Measurements from ENCODE around the gene TIRAP. TPM values are rescaled to one million over a fixed set of nuclear protein-coding genes. Genes with fewer than 3 reads are reported as not detected.
A peak's percentile ranks its signal among the peaks of the same experiment; 100 is the strongest.
"Not testable (repeated sequence)": the region's sequence is repeated elsewhere in the genome, so short reads cannot be mapped to it uniquely, and the experiment has no call there.

The TIRAP gene
- total RNA-seq, 5 donors from 2014 or later (not counting 1 experiment from before 2014, with no cell fraction given), result 11.3 to 23.4 (median 21.9) TPM

DNA sequence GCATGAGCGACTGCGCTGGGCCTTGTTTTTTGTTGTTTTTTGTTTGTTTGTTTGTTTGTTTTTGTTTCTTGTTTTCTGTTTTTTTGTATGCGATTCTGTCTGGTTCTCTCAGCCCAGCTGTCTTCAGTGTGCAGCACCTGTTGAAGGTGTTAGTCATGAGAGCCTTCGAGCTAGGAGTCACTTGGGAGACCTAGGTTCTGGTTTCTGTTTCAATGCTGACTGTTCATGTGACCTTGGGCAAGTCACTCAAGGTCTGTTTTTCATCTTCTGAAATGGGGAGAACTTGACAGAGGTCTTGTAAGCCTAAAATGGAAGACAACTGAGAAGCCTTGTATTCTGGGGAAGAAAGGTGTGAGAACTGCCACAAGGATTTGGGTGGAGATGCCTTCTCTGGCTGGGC is 22.8 kb downstream of the TIRAP start:
- peak in 1 of 35 experiments; percentile 32 for DNase-seq
- ATAC-seq (replicated peaks in 1 of 4), result no peak
- Histone ChIP-seq H3K9me3 (no peaks in the 10 kb centered on the region), H3K4me1 (ENCODE audit: control insufficient read depth in 1 of 2, extremely low read depth in 1 of 2, insufficient read depth in 2 of 2, low read length in 2 of 2) (peaks cover 12 to 44% of the 10 kb centered on the region in 2 experiments), H3K4me3 (ENCODE audit: control insufficient read depth in 1 of 2, extremely low read depth in 1 of 2, low read length in 1 of 2) (no peak overlapping the region), H3K36me3 (ENCODE audit: control insufficient read depth in 2 of 2, extremely low read depth in 1 of 2, insufficient read depth in 1 of 2, low read length in 1 of 2) (peaks cover 0 to 27% of the 10 kb centered on the region in 2 donors), H3K27me3 (replicated peaks in 1 of 2; ENCODE audit: control insufficient read depth in 2 of 2, extremely low read depth in 1 of 2, insufficient read depth in 2 of 2, low read length in 1 of 2) (no peaks in the 10 kb centered on the region), H3K27ac (ENCODE audit: low read length) (no peak overlapping the region)
- 49% methylated on average over 2 of the region's 4 CpGs for WGBS (ENCODE audit: insufficient coverage)
- Mint-ChIP-seq H3K27ac (peak overlapping the region; percentile 29 to 85), H3K4me1 (peaks cover 34 to 45% (median 36%) of the 10 kb centered on the region in 3 donors), H3K36me3 (peaks cover 28% of the 10 kb centered on the region), H3K4me3 (peak overlapping the region; percentile 63 to 98 (median 66)), H3K27me3 (no peaks in the 10 kb centered on the region), H3K9me3 (no peaks in the 10 kb centered on the region)
- ChIA-PET POLR2A (interaction anchor here in 1 of 2 donors (0.7 kb wide), 1 partner anchor 20 kb away, joined by 3 read pairs; no protein-coding TSS in a partner anchor), CTCF (interaction anchor here in 1 of 2 donors (0.6 to 3.2 kb wide), 2 partner anchors 13 to 177 kb away, joined by 3 to 13 read pairs; no protein-coding TSS in a partner anchor)

DNA sequence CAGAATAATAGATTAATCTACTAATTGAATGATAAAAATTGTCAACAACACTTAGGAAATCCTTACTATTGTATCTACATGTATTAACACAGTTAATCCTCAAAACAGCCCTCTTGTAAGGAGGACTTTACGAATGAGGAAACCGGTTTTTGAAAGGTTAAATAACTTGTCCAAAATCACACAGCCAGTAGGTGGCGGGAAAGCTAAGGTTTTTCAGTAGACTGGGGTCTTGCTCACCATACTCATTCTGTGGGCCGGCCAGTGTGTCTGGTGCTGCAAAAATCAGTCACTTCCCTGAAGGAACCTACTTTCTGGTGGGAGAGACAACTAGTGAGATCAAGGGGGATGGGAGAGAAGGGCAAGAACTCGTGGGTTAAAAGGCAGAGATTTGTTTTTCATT is 24.8 kb downstream of the TIRAP start:
- Mint-ChIP-seq H3K27ac (peak overlapping the region; percentile 36 to 77), H3K4me3 (no peak overlapping the region)
- no peak overlapping the region for H3K27ac ChIP-seq (ENCODE audit: low read length)

DNA sequence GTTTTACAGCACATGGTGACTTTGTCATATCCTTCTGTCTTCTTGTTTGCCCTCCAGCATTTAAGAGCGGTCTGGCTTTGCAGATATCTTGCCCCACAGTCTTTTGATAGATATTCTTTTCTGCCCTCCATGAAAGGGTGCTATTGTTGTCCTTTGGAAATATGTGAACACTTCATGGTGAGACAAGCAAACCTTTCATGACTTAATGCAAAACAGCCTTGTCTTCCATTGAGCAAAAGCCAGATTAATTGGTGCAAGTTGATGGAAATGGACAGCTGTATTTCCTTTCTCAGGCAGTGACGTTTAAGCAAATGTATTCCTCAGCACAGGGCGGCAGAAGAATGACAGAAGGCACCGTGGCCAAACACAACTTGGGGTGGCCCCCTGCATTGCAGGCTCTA is 25.4 kb downstream of the TIRAP start:
- Mint-ChIP-seq H3K27ac (no peak overlapping the region), H3K27me3 (no peaks in the 10 kb centered on the region), H3K36me3 (peaks cover 35% of the 10 kb centered on the region), H3K4me3 (no peak overlapping the region), H3K4me1 (peaks cover 38 to 48% (median 42%) of the 10 kb centered on the region in 3 donors), H3K9me3 (no peaks in the 10 kb centered on the region)
- Histone ChIP-seq H3K27ac (ENCODE audit: low read length) (no peak overlapping the region), H3K4me1 (ENCODE audit: control insufficient read depth in 1 of 2, extremely low read depth in 1 of 2, insufficient read depth in 2 of 2, low read length in 2 of 2) (peaks cover 10 to 40% of the 10 kb centered on the region in 2 experiments), H3K9me3 (no peaks in the 10 kb centered on the region), H3K27me3 (replicated peaks in 1 of 2; ENCODE audit: control insufficient read depth in 2 of 2, extremely low read depth in 1 of 2, insufficient read depth in 2 of 2, low read length in 1 of 2) (no peaks in the 10 kb centered on the region), H3K4me3 (ENCODE audit: control insufficient read depth in 1 of 2, extremely low read depth in 1 of 2, low read length in 1 of 2) (no peak overlapping the region), H3K36me3 (ENCODE audit: control insufficient read depth in 2 of 2, extremely low read depth in 1 of 2, insufficient read depth in 1 of 2, low read length in 1 of 2) (peaks cover 0 to 35% of the 10 kb centered on the region in 2 donors)
- ChIA-PET POLR2A (interaction anchor here (0.5 to 0.6 kb wide), 2 partner anchors 51 to 269 kb away, joined by 6 read pairs; no protein-coding TSS in a partner anchor), CTCF (no interaction called here)
- DNase-seq (no peak), ATAC-seq (replicated peaks in 1 of 4) (no peak)
- WGBS (ENCODE audit: insufficient coverage), result 80% methylated on average over 1 of the region's 4 CpGs

More for the DNA sequence above, 24.8 kb downstream of the TIRAP start:
- peaks cover 12 to 45% of the 10 kb centered on the region in 2 experiments for H3K4me1 ChIP-seq (ENCODE audit: control insufficient read depth in 1 of 2, extremely low read depth in 1 of 2, insufficient read depth in 2 of 2, low read length in 2 of 2)
- peaks cover 0 to 35% of the 10 kb centered on the region in 2 donors for H3K36me3 ChIP-seq (ENCODE audit: control insufficient read depth in 2 of 2, extremely low read depth in 1 of 2, insufficient read depth in 1 of 2, low read length in 1 of 2)
- H3K4me1 Mint-ChIP-seq, result peaks cover 39 to 52% (median 42%) of the 10 kb centered on the region in 3 donors
- ChIA-PET POLR2A (interaction anchor here (0.5 to 0.6 kb wide), 2 partner anchors 52 to 270 kb away, joined by 6 read pairs; no protein-coding TSS in a partner anchor), CTCF (no interaction called here)
- peaks cover 34% of the 10 kb centered on the region for H3K36me3 Mint-ChIP-seq
- peak in 1 of 35 experiments; percentile 12 for DNase-seq
- H3K9me3 ChIP-seq, result no peaks in the 10 kb centered on the region
- WGBS (ENCODE audit: insufficient coverage), result 75% methylated on average over 2 of the region's 5 CpGs
- H3K9me3 Mint-ChIP-seq, result no peaks in the 10 kb centered on the region
- no peak for ATAC-seq (replicated peaks in 1 of 4)
- no peaks in the 10 kb centered on the region for H3K27me3 ChIP-seq (replicated peaks in 1 of 2; ENCODE audit: control insufficient read depth in 2 of 2, extremely low read depth in 1 of 2, insufficient read depth in 2 of 2, low read length in 1 of 2)
- H3K27me3 Mint-ChIP-seq, result no peaks in the 10 kb centered on the region
- no peak overlapping the region for H3K4me3 ChIP-seq (ENCODE audit: control insufficient read depth in 1 of 2, extremely low read depth in 1 of 2, low read length in 1 of 2)

DNA sequence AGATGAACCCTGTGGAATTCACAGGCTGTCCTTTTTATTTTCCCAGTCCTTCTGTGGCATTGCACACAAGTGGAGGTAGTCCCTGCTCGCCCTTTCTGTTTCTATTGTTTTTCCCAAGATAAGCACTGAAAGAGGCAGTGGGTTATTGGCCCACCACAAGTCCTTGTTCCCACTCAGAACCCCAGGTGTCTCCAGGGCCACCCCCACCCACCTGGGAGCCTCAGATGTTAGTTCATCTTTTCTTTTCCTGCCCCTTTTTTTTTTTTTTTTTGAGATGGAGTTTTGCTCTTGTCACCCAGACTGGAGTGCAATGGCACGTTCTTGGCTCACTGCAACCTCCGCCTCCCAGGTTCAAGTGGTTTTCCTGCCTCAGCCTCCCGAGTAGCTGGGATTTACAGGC is 25.9 kb downstream of the TIRAP start:
- H3K27ac Mint-ChIP-seq; H3K27me3 ChIP-seq (replicated peaks in 1 of 2; ENCODE audit: control insufficient read depth in 2 of 2, extremely low read depth in 1 of 2, insufficient read depth in 2 of 2, low read length in 1 of 2); ATAC-seq (replicated peaks in 1 of 4); H3K9me3 ChIP-seq; H3K9me3 Mint-ChIP-seq; H3K4me3 ChIP-seq (ENCODE audit: control insufficient read depth in 1 of 2, extremely low read depth in 1 of 2, low read length in 1 of 2); H3K27me3 Mint-ChIP-seq; H3K4me3 Mint-ChIP-seq; DNase-seq; H3K27ac ChIP-seq (ENCODE audit: low read length); POLR2A ChIA-PET: not testable (repeated sequence)
- 95% methylated on average over 2 of the region's 4 CpGs for WGBS (ENCODE audit: insufficient coverage)
- H3K4me1 ChIP-seq (ENCODE audit: control insufficient read depth in 1 of 2, extremely low read depth in 1 of 2, insufficient read depth in 2 of 2, low read length in 2 of 2), result peaks cover 7 to 36% of the 10 kb centered on the region in 2 experiments
- H3K36me3 ChIP-seq (ENCODE audit: control insufficient read depth in 2 of 2, extremely low read depth in 1 of 2, insufficient read depth in 1 of 2, low read length in 1 of 2), result peaks cover 0 to 35% of the 10 kb centered on the region in 2 donors
- H3K36me3 Mint-ChIP-seq, result peaks cover 38% of the 10 kb centered on the region
- H3K4me1 Mint-ChIP-seq, result peaks cover 34 to 44% (median 42%) of the 10 kb centered on the region in 3 donors
- CTCF ChIA-PET, result interaction anchor here in 1 of 2 donors (1.7 kb wide), 1 partner anchor 9 kb away, joined by 3 read pairs; no protein-coding TSS in a partner anchor

DNA sequence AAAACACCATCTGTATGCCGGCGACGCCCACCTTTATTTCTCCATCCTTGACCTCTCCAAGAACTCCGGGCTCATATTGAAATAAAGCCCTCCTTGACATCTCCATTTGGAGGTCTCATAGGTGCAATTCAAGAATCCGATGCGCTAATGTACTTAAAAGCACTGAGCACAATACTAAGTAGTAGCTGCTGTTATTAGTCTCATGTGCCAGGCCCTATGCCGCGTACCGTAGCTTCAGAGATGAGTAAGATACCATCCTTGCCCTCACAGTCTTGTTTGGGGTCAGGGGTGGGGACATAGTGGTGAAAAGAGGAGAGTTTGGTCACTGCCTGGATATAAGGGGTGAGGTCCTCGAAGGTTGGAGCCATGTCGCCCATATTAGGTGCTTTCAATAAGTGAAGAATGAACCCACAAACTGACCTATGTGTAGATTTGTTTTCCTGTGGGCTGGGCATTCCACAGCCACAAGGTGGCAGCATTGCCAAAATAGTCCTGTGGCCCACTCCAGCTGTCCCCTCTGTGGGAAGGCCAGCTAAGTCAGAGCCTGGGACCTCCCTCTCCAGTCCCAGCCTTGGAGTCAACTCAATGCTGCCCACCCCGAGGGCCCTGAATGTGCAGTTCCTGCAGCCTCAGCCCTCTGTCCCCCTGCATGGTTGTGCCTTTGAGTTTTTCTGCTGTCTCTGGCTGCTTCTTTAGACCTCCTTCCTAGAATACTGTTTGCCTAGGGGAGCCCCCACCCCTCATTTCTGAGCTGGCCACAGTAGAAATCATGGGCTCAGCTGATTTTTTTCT is 27.5 kb downstream of the TIRAP start:
- CTCF ChIA-PET, result interaction anchor here (0.6 to 3.0 kb wide), 8 partner anchors 7 to 170 kb away, joined by 3 to 13 read pairs (median 4); no protein-coding TSS in a partner anchor
- H3K4me3 Mint-ChIP-seq, result no peak overlapping the region
- peaks cover 26 to 39% (median 28%) of the 10 kb centered on the region in 3 donors for H3K4me1 Mint-ChIP-seq
- H3K27me3 Mint-ChIP-seq, result no peaks in the 10 kb centered on the region
- Histone ChIP-seq H3K4me1 (ENCODE audit: control insufficient read depth in 1 of 2, extremely low read depth in 1 of 2, insufficient read depth in 2 of 2, low read length in 2 of 2) (peaks cover 0 to 24% of the 10 kb centered on the region in 2 experiments), H3K27me3 (replicated peaks in 1 of 2; ENCODE audit: control insufficient read depth in 2 of 2, extremely low read depth in 1 of 2, insufficient read depth in 2 of 2, low read length in 1 of 2) (no peaks in the 10 kb centered on the region), H3K9me3 (no peaks in the 10 kb centered on the region), H3K36me3 (ENCODE audit: control insufficient read depth in 2 of 2, extremely low read depth in 1 of 2, insufficient read depth in 1 of 2, low read length in 1 of 2) (peaks cover 0 to 44% of the 10 kb centered on the region in 2 donors), H3K27ac (ENCODE audit: low read length) (no peak overlapping the region), H3K4me3 (ENCODE audit: control insufficient read depth in 1 of 2, extremely low read depth in 1 of 2, low read length in 1 of 2) (no peak overlapping the region)
- peak; percentile 71 to 79 (median 77) for ATAC-seq (replicated peaks in 1 of 4)
- peaks cover 47% of the 10 kb centered on the region for H3K36me3 Mint-ChIP-seq
- H3K27ac Mint-ChIP-seq, result peak overlapping the region; percentile 16 to 61
- no peaks in the 10 kb centered on the region for H3K9me3 Mint-ChIP-seq
- POLR2A ChIA-PET, result interaction anchor here in 1 of 2 donors (0.6 kb wide), 1 partner anchor 27 kb away, joined by 3 read pairs; no protein-coding TSS in a partner anchor
- 87% methylated on average over 10 of the region's 12 CpGs for WGBS (ENCODE audit: insufficient coverage)
- peak in 27 of 35 experiments; percentile 19 to 71 (median 38) for DNase-seq

DNA sequence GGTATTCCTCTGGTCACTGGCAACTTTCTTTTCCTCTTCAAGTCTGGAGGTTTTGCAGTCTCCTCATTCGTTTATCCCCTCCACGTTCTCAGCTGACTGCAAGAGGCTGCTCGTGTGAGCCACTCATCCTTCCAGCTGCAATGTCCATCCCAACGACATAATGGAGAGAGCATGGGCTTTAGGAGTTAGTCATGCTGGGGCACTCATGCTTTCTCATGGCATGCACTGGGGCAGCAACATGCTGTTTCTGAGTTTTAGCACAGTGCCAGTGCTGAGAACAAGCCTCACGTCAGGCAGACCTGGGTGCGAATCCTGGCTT is 28.1 kb downstream of the TIRAP start:
- H3K36me3 ChIP-seq (ENCODE audit: control insufficient read depth in 2 of 2, extremely low read depth in 1 of 2, insufficient read depth in 1 of 2, low read length in 1 of 2), result peaks cover 0 to 44% of the 10 kb centered on the region in 2 donors
- POLR2A ChIA-PET, result interaction anchor here in 1 of 2 donors (0.6 kb wide), 1 partner anchor 28 kb away, joined by 3 read pairs; no protein-coding TSS in a partner anchor
- CTCF ChIA-PET, result interaction anchor here (0.6 to 3.0 kb wide), 6 partner anchors 8 to 170 kb away, joined by 3 to 13 read pairs (median 6); no protein-coding TSS in a partner anchor

More for the DNA sequence above, 28.1 kb downstream of the TIRAP start:
- no peak overlapping the region for H3K27ac ChIP-seq (ENCODE audit: low read length)
- no peak for DNase-seq
- peaks cover 0 to 18% of the 10 kb centered on the region in 2 experiments for H3K4me1 ChIP-seq (ENCODE audit: control insufficient read depth in 1 of 2, extremely low read depth in 1 of 2, insufficient read depth in 2 of 2, low read length in 2 of 2)
- H3K27me3 ChIP-seq (replicated peaks in 1 of 2; ENCODE audit: control insufficient read depth in 2 of 2, extremely low read depth in 1 of 2, insufficient read depth in 2 of 2, low read length in 1 of 2), result no peaks in the 10 kb centered on the region
- H3K27ac Mint-ChIP-seq, result peak overlapping the region in 1 of 2 donors; percentile 61
- peaks cover 0 to 2% (median under 1%) of the 10 kb centered on the region in 3 donors for H3K9me3 Mint-ChIP-seq
- peaks cover 48% of the 10 kb centered on the region for H3K36me3 Mint-ChIP-seq
- H3K4me3 ChIP-seq (ENCODE audit: control insufficient read depth in 1 of 2, extremely low read depth in 1 of 2, low read length in 1 of 2), result no peak overlapping the region
- H3K4me1 Mint-ChIP-seq, result peaks cover 21 to 34% (median 23%) of the 10 kb centered on the region in 3 donors
- no peaks in the 10 kb centered on the region for H3K27me3 Mint-ChIP-seq
- H3K9me3 ChIP-seq, result no peaks in the 10 kb centered on the region
- no peak overlapping the region for H3K4me3 Mint-ChIP-seq
- no peak for ATAC-seq (replicated peaks in 1 of 4)
- 86% methylated on average over 4 of the region's 6 CpGs for WGBS (ENCODE audit: insufficient coverage)

Data from T-cell (primary cell).